HepG2 (cell line): Measurements from ENCODE around the gene BCL2A1. TPM values are rescaled to one million over a fixed set of nuclear protein-coding genes. Genes with fewer than 3 reads are reported as not detected.

Source experiments
- CBFB ChIP-seq: sonication (generic); formaldehyde crosslinking; IDR thresholded peaks from 2 replicates; pipeline ENCODE4 v1.4.0; 2020; ENCODE audit warnings: missing genetic modification reagents
- MIER2 ChIP-seq: IDR thresholded peaks from 2 replicates; pipeline ENCODE4 v1.6.1; 2016; ENCODE audit warnings: missing biosample characterization, missing genetic modification reagents
- NFIB ChIP-seq: sonication (generic); formaldehyde crosslinking; IDR thresholded peaks from 2 replicates; pipeline ENCODE4 v1.9.0; 2021; ENCODE audit warnings: missing genetic modification reagents, mild to moderate bottlenecking, borderline replicate concordance
- NPAS2 ChIP-seq: sonication (generic); formaldehyde crosslinking; IDR thresholded peaks from 2 replicates; pipeline ENCODE4 v1.8.0; 2022; ENCODE audit warnings: mild to moderate bottlenecking, missing genetic modification reagents, borderline replicate concordance
- TAF1 ChIP-seq: sonication (generic); formaldehyde crosslinking; IDR thresholded peaks from 2 replicates; pipeline ENCODE4 v1.4.0; 2020; ENCODE audit warnings: missing genetic modification reagents
- ZNF292 ChIP-seq: sonication (generic); formaldehyde crosslinking; IDR thresholded peaks from 2 replicates; pipeline ENCODE4 v1.8.1; 2022; ENCODE audit warnings: mild to moderate bottlenecking, low read depth, missing genetic modification reagents, borderline replicate concordance
- polyA plus RNA-seq, 8 experiments: library from polyadenylated mRNA; depleted of rRNA in 3 of 8; stranded (reverse) in 7 of 8; unstranded in 1 of 8; fragments of >200 nt; fragmentation: Illumina TruSeq in 4 of 8; extraction: Trizol in 4 of 8; gene quantifications; 2 replicates each; pipeline versions ENCODE4 v1.2.1 to v1.2.3, GENCODE V29; 2011 to 2016; ENCODE audit warnings: low read depth in 4 of 8, missing spikeins in 1 of 8, mixed read lengths in 1 of 8; ENCODE audit not compliant: insufficient read depth in 1 of 8
- total RNA-seq, 5 experiments: library from RNA; depleted of rRNA; stranded (reverse); fragments of >200 nt; fragmentation: Illumina TruSeq; extraction: Trizol; gene quantifications; 2 replicates each; pipeline ENCODE4 v1.2.3, GENCODE V29; 2016; ENCODE audit warnings: low read depth in 1 of 5
- TF ChIP-seq, protein P1 (sequence below): sonication (generic); formaldehyde crosslinking; IDR thresholded peaks from 2 replicates; pipeline ENCODE4 v1.5.0; 2020; ENCODE audit warnings: mild to moderate bottlenecking, missing genetic modification reagents
- TF ChIP-seq, protein P2 (sequence below): sonication (generic); formaldehyde crosslinking; conservative IDR thresholded peaks from 2 replicates; pipeline ENCODE4 v1.8.0; 2022; ENCODE audit warnings: mild to moderate bottlenecking, moderate library complexity, missing genetic modification reagents
- TF ChIP-seq, protein P3 (sequence below): sonication (generic); formaldehyde crosslinking; IDR thresholded peaks from 2 replicates; pipeline ENCODE4 v1.4.0; 2020; ENCODE audit warnings: missing genetic modification reagents; ENCODE audit errors: not compliant biosample characterization
- TF ChIP-seq, protein P4 (sequence below), 2 experiments: IDR thresholded peaks; 2 replicates each; pipeline ENCODE4 v1.6.1; 2011 to 2012; ENCODE audit warnings: low read length in 2 of 2, borderline replicate concordance in 1 of 2, low read depth in 1 of 2, mild to moderate bottlenecking in 1 of 2, moderate library complexity in 1 of 2
- TF ChIP-seq, protein P5 (sequence below): sonication (generic); formaldehyde crosslinking; IDR thresholded peaks from 2 replicates; pipeline ENCODE4 v1.4.0; 2020; ENCODE audit warnings: low read depth, mild to moderate bottlenecking, missing genetic modification reagents
- TF ChIP-seq, protein P6 (sequence below): sonication (generic); formaldehyde crosslinking; IDR thresholded peaks from 2 replicates; pipeline ENCODE4 v1.8.0; 2022; ENCODE audit warnings: mild to moderate bottlenecking, missing genetic modification reagents

The BCL2A1 gene
- total and polyA plus RNA-seq, 2 of the 13 experiments (the other 11 are each of a cell fraction or from before 2014, with no cell fraction given): 0.08 to 0.31 TPM

DNA sequence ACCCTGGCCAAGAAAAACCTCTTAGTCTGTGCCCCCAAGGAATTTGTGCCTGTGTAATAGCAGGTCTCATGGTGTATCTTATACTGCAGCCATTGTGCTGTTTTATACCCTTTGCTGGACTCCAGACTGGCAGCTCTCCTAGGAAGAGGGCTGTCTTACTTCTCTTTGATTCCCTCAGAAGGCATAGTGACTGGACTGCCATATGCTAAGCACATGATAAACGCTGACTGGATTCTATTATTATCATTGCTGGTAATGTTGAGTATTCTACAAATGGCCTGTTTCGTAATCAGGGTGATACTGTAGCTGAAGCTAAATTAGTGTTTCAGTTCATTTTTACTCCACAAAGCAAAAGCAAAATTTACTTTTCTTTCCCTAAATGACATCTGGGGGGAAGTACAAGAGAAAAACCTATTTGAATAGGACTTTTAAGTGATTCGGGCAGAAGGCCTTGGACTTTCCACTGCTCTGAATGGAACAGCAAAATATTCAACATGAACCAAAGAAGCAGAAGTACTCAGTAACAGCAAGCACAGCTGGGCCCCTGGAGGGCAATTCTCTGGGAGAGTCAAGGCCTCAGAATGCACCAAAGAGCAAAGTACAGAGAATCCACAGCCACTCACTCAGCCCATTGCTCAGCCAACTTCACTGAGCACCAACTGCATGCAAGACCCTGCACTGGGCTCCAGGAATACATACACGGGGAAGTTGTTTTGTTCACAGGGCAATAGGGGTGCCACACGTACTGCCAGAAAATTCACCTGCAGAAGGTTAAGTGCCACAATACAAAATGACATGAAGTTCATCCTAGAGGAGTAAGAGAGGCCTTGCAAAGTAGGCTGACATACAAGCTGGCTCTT, 7.9 kb upstream of the BCL2A1 start (continued):
- TF ChIP-seq, protein P1, sequence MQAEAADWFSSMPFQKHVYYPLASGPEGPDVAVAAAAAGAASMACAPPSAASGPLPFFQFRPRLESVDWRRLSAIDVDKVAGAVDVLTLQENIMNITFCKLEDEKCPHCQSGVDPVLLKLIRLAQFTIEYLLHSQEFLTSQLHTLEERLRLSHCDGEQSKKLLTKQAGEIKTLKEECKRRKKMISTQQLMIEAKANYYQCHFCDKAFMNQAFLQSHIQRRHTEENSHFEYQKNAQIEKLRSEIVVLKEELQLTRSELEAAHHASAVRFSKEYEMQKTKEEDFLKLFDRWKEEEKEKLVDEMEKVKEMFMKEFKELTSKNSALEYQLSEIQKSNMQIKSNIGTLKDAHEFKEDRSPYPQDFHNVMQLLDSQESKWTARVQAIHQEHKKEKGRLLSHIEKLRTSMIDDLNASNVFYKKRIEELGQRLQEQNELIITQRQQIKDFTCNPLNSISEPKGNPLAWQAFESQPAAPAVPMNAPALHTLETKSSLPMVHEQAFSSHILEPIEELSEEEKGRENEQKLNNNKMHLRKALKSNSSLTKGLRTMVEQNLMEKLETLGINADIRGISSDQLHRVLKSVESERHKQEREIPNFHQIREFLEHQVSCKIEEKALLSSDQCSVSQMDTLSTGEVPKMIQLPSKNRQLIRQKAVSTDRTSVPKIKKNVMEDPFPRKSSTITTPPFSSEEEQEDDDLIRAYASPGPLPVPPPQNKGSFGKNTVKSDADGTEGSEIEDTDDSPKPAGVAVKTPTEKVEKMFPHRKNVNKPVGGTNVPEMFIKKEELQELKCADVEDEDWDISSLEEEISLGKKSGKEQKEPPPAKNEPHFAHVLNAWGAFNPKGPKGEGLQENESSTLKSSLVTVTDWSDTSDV (CRISPR knock-in tag): no peak
- TF ChIP-seq ZNF292 (CRISPR knock-in tag) (0 out of 2 replicates have a peak, but pooled peaks have one; percentile 8), CBFB (CRISPR knock-in tag) (no peak), NFIB (CRISPR knock-in tag) (no peak), TAF1 (CRISPR knock-in tag) (no peak), NPAS2 (CRISPR knock-in tag) (no peak), MIER2 (peak; percentile 25; the same call in 1 of the 2 replicates)
- TF ChIP-seq, protein P2, sequence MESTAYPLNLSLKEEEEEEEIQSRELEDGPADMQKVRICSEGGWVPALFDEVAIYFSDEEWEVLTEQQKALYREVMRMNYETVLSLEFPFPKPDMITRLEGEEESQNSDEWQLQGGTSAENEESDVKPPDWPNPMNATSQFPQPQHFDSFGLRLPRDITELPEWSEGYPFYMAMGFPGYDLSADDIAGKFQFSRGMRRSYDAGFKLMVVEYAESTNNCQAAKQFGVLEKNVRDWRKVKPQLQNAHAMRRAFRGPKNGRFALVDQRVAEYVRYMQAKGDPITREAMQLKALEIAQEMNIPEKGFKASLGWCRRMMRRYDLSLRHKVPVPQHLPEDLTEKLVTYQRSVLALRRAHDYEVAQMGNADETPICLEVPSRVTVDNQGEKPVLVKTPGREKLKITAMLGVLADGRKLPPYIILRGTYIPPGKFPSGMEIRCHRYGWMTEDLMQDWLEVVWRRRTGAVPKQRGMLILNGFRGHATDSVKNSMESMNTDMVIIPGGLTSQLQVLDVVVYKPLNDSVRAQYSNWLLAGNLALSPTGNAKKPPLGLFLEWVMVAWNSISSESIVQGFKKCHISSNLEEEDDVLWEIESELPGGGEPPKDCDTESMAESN: no peak
- TF ChIP-seq, protein P3, sequence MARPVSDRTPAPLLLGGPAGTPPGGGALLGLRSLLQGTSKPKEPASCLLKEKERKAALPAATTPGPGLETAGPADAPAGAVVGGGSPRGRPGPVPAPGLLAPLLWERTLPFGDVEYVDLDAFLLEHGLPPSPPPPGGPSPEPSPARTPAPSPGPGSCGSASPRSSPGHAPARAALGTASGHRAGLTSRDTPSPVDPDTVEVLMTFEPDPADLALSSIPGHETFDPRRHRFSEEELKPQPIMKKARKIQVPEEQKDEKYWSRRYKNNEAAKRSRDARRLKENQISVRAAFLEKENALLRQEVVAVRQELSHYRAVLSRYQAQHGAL (CRISPR knock-in tag): no peak
- TF ChIP-seq, protein P4, sequence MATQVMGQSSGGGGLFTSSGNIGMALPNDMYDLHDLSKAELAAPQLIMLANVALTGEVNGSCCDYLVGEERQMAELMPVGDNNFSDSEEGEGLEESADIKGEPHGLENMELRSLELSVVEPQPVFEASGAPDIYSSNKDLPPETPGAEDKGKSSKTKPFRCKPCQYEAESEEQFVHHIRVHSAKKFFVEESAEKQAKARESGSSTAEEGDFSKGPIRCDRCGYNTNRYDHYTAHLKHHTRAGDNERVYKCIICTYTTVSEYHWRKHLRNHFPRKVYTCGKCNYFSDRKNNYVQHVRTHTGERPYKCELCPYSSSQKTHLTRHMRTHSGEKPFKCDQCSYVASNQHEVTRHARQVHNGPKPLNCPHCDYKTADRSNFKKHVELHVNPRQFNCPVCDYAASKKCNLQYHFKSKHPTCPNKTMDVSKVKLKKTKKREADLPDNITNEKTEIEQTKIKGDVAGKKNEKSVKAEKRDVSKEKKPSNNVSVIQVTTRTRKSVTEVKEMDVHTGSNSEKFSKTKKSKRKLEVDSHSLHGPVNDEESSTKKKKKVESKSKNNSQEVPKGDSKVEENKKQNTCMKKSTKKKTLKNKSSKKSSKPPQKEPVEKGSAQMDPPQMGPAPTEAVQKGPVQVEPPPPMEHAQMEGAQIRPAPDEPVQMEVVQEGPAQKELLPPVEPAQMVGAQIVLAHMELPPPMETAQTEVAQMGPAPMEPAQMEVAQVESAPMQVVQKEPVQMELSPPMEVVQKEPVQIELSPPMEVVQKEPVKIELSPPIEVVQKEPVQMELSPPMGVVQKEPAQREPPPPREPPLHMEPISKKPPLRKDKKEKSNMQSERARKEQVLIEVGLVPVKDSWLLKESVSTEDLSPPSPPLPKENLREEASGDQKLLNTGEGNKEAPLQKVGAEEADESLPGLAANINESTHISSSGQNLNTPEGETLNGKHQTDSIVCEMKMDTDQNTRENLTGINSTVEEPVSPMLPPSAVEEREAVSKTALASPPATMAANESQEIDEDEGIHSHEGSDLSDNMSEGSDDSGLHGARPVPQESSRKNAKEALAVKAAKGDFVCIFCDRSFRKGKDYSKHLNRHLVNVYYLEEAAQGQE (IDR thresholded peaks at IDR 0.05; ENCODE audit: borderline replicate concordance in 1 of 2, low read depth in 1 of 2, low read length in 2 of 2): no peak
- TF ChIP-seq, protein P5, sequence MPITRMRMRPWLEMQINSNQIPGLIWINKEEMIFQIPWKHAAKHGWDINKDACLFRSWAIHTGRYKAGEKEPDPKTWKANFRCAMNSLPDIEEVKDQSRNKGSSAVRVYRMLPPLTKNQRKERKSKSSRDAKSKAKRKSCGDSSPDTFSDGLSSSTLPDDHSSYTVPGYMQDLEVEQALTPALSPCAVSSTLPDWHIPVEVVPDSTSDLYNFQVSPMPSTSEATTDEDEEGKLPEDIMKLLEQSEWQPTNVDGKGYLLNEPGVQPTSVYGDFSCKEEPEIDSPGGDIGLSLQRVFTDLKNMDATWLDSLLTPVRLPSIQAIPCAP (CRISPR knock-in tag): no peak
- TF ChIP-seq, protein P6, sequence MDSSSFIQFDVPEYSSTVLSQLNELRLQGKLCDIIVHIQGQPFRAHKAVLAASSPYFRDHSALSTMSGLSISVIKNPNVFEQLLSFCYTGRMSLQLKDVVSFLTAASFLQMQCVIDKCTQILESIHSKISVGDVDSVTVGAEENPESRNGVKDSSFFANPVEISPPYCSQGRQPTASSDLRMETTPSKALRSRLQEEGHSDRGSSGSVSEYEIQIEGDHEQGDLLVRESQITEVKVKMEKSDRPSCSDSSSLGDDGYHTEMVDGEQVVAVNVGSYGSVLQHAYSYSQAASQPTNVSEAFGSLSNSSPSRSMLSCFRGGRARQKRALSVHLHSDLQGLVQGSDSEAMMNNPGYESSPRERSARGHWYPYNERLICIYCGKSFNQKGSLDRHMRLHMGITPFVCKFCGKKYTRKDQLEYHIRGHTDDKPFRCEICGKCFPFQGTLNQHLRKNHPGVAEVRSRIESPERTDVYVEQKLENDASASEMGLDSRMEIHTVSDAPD (CRISPR knock-in tag): 0 out of 2 replicates have a peak, but pooled peaks have one; percentile 42
